HG02884 (cell line): ENCODE measurements around the gene EFCC1.

Experiments
- ATAC-seq: cut with Tn5 transposase; IDR thresholded peaks from one replicate; pipeline ENCODE4 v1.9.1; 2021; ENCODE audit warnings: mild to moderate bottlenecking, moderate library complexity; ENCODE audit not compliant: unreplicated experiment

EFCC1 gene

DNA sequence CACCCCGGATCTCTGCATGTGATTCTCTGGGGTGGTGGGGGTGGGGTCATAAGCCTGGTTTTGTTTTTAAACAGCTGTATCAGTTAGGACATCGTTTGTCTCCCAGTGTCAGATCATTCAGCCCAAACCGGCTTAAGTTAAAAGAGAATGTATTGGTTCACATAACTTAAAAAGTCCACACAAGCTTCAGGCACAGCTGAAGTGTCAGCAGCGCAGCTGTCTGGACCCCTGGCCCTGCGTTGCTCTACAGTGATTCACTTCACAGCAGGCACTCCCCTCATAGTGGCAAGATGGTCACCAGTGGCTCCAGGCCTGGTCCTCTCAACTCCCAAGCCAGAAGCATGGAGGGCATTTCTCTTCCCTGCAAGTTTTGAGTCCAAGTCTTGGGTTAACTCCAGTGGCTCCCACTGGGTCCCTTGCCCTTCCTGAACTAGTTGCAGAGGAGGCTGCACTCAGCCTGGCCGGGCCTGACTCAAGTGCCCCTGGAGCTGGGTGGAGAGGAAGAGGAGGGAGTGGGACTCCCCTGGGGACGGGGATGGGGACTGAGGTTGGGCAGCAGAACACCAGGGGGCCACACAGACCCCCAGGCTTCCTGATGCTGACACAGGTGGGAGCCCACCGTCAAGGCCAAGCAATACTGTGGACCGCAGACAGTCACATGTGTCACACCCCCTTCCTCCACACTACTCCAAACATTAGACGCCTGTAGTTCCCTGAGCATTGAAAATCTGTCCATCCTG lies 30.5 kb downstream of the EFCC1 start:
- no peak for ATAC-seq

DNA sequence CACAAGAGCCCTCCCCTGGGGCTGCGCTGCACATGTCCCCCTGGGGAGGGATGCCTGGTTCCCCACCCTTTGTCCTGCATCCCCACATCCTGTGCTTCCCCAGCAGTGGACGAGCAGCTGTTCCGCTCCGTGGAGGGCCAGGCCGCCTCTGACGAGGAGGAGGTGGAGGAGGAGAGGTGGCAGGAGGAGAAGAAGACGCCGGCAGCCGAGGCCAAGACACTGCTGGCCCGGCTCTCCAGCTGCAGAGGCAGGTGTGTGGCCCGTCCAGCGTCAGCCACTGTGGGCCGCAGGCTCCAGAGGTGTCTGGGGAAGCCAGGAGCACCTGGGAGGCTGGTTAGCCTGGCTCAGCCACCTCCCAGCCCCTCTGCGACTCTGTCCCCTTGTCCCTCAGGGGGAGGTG lies 31.6 kb downstream of the EFCC1 start:
- ATAC-seq = no peak

DNA sequence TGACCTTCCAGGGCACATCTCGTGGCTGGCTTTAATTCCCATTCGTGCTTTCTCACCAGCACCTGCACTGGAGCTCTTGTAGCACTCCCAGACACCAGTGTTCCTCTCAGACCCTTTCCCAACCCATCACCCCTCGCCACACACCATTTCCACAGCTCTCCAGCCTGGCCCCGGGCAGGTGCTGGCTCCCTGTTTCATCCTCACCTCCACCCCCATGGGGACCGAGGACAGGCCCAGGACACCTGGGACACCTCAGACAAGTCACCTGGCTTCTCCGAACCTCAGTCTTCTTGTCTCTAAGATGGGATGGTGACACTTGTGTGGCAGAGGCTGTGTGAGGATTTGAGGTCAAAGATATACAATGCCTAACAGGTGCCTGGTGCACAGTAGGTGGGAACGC lies 32.0 kb downstream of the EFCC1 start:
- ATAC-seq = no peak

DNA sequence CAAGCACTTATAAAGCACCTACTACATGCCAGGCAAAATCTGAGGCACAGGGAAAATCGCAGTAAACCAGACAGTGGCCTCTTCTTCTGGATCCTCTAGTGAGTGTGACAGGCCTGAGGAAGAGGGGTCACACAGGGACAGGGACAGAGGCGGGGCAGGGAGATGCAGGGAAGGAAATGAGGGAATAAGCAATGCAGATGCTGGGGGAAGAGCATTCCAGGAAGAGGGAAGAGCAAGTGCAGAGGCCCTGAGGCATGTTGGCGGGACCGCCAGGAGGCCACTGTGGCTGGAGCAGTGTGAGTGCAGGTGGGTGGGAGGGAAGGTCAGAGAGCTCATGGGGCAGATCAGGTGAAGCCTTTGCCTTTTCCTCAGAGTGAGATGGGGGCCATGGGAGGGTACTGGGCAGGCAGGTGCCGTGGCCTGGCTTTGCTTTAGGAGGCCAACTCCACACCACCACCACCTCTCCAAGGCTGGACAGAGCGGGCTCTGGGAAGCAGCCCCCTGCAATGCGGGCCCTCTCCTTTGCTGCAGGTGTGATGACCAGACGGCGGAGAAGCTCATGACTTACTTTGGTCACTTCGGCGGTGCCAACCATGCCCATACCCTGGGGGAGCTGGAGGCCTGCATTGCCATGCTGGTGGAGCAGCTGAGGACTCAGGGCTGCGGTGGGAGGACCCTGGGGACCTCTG lies 32.7 kb downstream of the EFCC1 start:
- ATAC-seq = no peak

DNA sequence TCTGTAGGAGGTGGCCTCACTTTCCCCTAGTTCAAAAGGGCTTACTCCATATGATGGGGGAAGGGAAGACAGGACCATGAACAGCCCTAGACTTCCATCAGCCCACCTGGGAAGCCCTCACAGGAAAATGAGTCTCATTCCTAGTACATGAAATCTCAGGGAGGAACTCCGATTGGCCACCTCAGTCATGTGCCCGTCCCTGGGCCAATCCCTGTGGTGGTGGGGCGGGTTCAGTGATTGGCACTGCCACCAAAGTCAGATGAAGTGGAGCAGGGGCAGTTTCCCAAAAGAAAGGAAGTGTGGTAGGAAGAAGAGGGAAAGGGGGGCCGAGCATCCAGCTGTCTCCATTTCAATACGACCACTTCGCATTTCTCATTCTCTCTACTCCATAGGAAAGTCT lies 33.5 kb downstream of the EFCC1 start:
- ATAC-seq = no peak

DNA sequence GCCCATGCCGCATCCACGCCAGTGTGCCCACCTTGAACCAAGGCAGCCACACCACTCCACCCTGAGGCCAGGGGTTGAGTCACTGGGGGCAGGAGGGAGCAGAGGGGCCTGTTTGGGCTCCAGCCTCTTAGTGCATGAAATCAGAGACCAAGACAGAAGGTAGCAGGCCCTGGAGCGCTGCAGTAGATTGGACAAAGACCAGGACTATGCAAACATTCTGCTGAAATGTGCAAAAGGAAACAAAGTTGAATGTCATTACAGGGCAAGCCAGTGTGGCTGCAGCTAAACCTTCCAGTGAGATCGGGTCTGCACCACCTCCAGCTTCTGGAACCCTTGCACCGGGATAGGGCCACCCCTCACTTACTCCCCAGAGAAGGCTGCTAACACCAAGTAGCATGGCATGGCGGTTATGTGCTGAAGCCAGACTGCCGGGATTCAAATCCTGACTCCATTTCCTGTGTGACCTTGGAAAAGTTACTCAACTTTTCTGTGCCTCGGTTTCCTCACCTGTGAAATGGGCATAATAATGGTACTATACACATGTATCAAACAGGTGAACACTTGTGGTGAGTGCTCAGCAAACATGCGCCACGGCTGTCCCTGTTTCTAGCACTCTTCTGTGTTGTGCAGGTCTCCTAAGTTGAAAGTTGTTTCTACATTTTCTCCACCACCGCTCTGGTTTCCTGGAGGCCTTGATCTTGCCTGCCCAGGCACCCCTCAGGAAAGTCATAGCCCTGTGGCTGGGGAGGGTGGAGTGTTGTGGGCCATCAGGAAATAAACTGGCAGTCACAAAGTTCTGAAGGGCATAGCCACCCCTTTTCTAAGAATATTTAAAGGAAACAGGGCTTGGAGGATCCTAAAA lies 34.5 kb downstream of the EFCC1 start:
- no peak for ATAC-seq

DNA sequence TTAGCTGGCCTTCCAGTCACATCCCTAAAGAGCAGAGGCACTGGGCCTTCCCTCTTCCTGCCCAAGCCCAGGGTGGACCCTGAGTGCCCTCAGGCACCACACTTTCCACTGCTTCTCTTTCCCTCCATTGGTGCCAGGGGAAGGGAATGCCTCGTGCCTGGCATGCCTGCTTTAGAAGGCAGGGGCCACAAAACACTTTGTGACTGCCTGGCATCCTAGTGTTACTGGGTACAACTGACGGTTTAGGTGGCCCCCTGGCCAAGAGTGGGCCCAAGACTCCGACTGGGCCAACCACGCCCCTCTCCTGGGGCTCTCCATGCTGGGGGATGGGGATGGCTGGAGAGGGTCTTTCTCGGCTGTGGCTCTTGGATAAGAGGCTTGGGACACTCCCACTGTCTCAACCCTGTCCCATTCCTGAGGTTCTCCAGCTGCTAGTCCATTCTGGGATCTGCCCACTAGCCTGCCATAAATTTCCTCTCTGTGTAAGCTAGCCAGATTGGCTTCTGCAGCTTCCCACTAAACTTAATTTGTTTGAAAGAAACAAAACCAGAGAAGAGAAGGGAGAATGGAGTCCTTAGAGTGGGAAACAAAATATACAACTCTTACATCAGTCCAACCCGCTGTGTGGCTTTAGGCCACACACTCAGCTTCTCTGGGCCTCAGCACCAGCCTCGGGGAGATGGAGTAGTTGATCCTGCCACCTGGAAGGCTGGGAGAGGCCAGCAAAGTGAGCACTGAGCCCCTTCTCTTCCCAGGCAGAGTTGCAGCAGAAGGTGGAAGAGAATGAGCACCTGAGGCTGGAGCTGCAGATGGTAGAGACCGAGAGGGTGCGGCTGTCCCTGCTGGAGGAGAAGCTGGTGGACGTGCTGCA lies 35.4 kb downstream of the EFCC1 start:
- no peak for ATAC-seq

DNA sequence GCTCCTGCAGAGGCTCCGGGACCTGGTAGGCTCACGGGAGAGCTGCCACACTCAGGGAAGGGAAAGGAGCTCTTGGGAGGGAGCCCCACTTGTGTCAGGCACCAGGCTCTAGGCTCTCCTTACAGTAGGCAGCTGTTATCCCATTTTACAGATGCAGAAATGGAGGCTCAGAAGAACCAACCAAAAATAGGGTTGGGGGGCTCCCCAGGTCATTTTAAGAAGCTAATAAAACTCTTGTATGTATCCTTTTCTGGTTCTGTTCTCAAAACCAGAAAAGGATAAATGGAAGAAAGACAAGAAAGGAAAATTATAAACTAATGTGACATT lies 36.0 kb downstream of the EFCC1 start:
- no peak for ATAC-seq

DNA sequence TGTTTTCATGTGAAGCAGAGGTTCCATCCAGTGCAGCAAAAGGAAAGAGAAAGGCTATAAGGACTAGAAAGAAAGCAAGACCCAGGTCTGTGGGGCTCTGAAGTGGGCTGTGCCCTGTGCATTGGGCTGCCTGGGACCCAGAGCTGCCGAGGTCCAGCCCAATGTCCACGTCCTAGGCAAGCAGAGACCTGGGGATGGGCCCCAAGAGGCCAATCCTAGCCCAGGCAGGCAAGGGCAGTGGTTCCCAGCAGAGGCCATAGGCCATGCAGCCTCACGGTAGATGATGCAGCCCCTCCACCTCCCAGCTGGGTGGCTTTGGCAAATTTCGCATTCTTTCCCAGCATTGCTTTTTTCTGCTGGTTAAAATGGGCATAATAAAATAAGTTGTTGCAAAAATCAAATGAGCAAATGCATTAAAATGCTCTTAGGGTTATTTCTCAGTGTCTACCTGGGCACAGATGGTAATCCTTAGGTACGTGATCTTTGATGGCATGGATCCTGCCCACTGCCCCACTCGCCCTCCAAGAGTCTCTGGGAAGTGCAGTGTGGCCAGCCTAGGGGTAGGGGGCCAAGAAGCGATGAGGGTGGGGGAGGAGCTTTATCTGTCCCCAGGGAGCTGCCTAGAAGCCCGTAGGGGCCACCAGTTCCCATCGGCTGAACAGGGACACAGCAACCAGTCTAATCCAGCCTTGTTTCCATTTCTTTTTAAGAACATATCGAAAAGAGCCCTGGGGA lies 37.2 kb downstream of the EFCC1 start:
- ATAC-seq = no peak

DNA sequence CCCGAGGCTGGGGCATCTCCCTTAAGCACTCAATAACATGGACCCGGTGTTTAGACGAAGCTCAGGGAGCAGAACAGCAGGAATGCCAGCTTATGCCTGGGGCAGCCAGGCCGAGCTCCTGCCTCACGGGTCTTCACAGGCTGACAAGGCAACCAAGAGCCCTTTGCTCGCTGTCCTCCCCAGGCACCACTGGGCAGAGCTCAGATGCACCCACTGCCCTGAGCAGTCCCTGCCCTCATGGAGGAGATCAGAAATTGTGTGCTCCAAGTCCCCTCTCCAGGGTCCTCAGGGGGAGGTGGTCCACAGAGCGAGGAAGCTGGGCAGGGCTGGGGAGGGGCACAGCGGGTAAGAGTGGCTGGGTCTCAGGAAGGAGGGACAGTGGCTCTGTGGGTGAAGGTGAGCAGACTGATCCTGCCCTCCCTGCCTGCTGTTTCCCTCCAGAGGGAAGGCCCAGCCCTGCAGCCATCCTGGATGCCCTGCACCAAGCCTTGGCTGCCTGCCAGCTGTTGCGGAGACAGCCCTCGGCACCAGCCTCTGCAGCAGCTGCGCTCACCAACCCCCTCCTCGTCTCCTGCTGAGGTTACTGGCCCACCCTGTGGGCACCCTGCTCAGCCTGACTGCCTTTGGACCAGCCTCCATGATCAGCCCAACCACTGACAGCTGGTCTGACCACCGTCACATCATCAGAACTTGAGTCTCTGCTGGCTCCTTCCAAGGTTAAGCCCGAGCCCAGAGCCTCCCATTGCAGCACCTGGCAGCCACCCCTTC lies 38.4 kb downstream of the EFCC1 start:
- ATAC-seq = no peak

DNA sequence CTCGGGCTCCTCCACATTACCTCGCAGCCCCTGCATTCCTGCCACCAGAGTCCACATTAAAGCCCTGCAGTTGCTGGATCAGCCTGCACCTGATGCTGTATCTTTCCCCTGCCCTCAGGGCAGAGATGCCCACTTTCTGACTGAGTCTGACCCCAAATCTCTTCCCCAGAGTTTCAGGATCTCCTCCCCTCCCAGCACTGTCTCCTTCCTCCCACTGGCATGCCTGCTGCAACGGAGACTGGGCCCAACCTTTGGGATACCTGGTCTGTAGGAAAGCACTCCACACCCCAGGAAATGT lies 38.9 kb downstream of the EFCC1 start:
- no peak for ATAC-seq

DNA sequence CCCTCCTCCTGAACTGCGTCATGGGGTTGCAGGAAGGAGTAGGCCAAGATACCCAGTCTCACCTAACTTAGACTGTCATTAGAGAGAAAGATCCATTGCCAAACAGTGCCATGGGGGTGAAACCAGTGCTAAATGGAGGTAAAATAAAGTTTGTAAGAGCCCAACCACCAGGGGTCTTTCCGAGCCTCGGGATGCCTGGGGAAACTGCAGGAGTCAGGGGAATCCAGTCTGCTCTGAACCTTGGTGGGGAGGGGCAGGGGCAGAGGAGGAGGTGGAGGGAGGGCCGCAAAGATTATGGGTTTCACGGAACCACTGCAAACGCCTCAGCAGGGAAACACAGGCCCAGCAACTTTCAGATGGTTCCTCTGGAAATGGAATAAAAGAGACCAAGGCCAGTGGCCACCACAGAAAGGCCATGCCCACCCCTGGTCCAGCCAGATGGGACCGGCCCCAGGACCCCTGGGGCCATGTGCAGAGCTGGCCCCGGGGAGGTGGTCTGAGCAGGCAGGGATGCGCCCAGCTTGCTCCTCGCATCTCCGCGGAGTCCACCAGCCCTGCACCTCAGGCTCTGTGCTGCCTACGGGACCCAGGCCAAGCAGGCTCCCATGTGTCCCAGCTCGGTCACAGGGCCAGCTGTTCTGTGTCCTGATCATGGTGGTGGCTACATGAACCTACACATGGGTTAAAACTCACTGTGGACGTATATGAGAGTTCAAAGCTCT lies 39.6 kb downstream of the EFCC1 start:
- no peak for ATAC-seq

DNA sequence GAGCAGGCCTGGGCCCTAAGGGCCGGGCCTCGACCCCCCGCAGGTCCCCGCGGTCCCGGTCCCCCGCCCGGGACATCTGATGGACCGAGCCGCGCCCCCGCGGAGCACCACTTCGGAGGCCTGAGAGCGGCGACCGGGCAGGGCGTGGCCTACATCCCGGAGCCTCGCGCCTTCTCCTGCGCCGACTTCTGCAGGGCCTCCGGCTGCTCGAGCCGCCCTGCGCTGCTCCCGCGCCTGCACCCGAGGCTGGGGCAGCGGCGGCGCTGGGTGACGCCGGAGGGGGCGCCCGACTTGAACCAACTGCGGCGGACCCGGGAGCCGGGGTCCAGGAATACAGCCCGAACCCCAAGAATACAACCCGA lies 44.6 kb downstream of the EFCC1 start:
- ATAC-seq = no peak

DNA sequence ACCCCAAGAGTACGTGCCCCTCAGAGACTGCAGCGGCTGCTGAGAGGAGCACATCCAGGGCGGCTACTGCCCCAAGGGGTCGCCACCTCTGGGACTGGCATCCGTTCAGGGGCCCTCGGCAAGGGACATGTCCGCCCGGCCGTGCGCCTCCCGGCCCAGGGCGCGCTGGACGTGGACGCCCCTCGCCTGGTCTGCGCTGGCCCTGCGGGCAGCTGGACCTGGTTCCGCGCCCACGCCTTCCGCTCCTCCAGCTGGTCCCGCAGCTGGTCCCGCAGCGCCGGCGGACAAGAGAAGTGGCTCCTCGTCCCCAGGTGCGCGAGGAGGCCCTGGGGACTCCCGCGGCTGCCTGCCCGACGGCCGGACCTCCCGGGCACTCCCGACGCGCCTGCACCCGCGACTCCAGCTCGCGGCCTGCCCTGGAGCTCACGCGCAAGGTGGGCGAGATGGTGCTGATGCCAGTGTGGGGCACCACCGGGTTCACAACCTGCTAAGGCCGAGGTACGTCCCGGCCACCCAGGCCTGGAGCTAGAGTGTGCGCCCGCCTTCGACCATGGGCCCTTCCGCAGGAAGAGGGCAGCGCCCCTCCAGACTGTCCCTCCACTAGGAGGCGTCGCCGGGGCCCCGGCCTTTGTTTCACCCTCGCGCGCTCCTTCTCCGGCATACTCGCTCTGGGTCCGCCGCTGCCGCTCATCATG lies 45.1 kb downstream of the EFCC1 start:
- ATAC-seq = no peak

DNA sequence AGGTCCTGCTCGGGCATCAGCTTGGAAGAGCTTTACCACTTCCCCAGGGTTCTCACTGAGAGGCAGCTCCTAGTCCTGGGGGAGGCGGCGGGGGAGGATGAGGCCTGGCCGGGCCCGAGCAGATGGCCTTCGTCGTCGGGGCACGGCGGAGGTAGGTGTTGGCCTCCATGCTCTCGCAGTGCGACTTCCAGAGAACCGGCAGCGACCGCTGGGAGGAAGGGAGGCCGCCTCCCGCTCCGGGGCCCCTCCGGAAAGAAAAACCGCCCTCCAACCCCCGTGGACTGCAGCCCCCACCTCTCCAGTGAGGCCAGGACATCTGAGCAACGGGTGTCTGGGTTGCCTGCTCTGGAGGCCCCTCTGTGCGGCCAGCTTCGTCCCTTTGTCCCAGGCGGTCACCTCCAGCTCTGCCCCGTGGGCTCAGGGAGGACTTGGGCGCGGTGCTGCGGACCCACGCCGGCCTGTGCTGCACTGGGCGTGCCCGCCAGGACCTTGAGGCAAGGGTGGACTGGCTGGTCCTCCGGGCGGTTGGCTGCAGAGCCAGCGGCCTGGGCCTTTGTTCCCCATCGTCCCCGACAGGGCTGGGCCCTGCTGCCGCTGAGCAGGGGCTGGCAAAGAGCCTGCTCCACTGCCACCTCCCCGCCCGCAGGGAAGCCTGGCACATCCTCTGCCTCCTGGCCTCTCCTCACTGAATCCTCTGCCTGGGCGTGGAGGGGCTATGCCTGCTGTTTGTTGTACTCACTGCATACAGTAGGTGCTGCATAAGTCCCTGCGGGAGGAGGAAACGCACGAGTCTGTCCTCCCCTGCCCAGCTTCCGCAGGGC lies 45.8 kb downstream of the EFCC1 start:
- no peak for ATAC-seq

DNA sequence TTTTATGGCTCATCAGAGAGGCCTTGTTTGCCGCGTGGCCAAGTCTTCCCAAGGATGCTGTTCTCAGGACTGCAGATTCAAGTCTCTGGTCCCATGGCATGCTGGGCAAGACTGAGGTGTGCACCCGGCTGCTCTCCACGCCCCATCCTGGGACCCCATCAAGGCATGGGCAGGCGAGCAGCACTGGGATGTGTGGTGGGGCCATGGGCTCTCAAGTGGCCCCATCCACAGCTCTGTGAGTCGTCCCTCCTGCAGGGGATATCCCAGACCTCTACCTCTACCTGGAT lies 46.4 kb downstream of the EFCC1 start:
- ATAC-seq = no peak

DNA sequence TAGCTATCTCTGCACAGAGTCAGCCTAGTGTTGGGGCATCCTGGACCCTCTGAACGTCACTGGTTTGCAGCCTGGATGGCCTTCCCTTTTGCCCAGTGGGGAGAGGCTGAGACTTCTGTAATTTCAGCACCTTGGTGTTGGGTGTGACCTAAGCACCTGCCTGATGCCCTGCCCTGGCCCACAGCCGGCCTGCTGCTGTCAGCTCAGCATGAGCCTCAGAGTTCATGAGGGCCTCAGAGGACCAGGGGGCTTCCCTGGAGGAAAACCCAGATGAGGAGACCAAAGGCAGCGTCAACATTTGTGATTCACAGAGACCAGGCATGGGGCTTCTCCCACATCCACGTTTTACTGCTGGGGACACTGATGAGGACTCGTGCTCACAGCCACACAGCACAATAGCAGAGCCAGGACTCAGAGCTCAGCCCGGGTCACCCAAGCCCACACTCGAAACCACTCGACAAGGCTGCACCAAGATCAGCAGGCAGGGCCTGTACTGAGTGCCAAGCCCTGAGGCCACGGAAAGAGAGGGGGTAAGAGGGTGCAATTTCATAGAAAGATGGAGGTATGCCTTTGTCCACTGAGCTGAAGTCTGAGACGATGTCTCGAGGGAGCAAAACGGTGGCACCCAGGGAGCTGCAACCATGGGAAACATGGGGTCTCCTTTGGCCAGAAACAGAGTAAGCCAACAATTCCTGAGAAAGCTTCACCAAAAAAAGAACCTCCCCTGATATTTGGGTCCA lies 49.6 kb downstream of the EFCC1 start:
- ATAC-seq = no peak
